Sigmoid colon (tissue), 7 donors: ENCODE results near the gene CDC14B. TPM values are rescaled to one million over a fixed set of nuclear protein-coding genes. Genes with fewer than 3 reads are reported as not detected.

Source experiments
- DNase-seq: peaks from one replicate; pipeline ENCODE4 v3.0.0-alpha.2; 2019
- H3K27ac ChIP-seq, 4 donors: fragments of 200-600 bp; sonication (generic); one replicate each; pipeline ENCODE4 v1.5.1; 2016 to 2019; ENCODE audit warnings: mild to moderate bottlenecking in 1 of 4
- H3K27me3 ChIP-seq, 3 donors: fragments of 200-600 bp; sonication (generic); one replicate each; pipeline ENCODE4 v1.5.1; 2019; ENCODE audit warnings: mild to moderate bottlenecking in 1 of 3
- H3K36me3 ChIP-seq, 4 donors: fragments of 200-600 bp; sonication (generic); one replicate each; pipeline ENCODE4 v1.5.1; 2016 to 2019
- H3K4me1 ChIP-seq, 4 donors: fragments of 200-600 bp; sonication (generic); one replicate each; pipeline ENCODE4 v1.5.1; 2017 to 2019
- H3K4me3 ChIP-seq, 4 donors: fragments of 200-600 bp; sonication (generic); one replicate each; pipeline ENCODE4 v1.5.1; 2017 to 2019; ENCODE audit warnings: mild to moderate bottlenecking in 2 of 4, moderate library complexity in 1 of 4
- H3K9me3 ChIP-seq, 4 donors: fragments of 200-600 bp in 3 of 4; sonication (generic) in 3 of 4; one replicate each; pipeline versions ENCODE4 v1.5.1 to v1.6.1; 2013 to 2019
- CTCF ChIP-seq, 4 experiments: fragments of 450-650 bp in 3 of 4; fragments of 200-600 bp in 1 of 4; IDR thresholded peaks; one replicate each; pipeline ENCODE4 v1.5.1; 2016 to 2019; ENCODE audit warnings: antibody characterized with exemption in 4 of 4, mild to moderate bottlenecking in 3 of 4, moderate library complexity in 2 of 4
- EP300 ChIP-seq, 4 donors: sonication (generic); formaldehyde crosslinking; IDR thresholded peaks; one replicate each; pipeline ENCODE4 v1.6.1; 2017; ENCODE audit warnings: antibody characterized with exemption in 4 of 4
- POLR2A ChIP-seq, 2 donors: fragments of 450-650 bp; IDR thresholded peaks; one replicate each; pipeline ENCODE4 v1.6.1; 2016; ENCODE audit warnings: antibody characterized with exemption in 2 of 2, mild to moderate bottlenecking in 2 of 2, moderate library complexity in 2 of 2
- POLR2AphosphoS5 ChIP-seq, 4 donors: sonication (generic); formaldehyde crosslinking; IDR thresholded peaks; one replicate each; pipeline ENCODE4 v1.6.1; 2017; ENCODE audit warnings: antibody characterized with exemption in 4 of 4
- WGBS, 2 donors: extraction: QIAGEN DNeasy Blood & Tissue Kit; methylation state at CpG; one replicate each; pipeline ENCODE4 v1.1.7; 2013; 5-methylcytosine and 5-hydroxymethylcytosine counted together
- intact Hi-C: fragments of 100-400 bp; cut with DNase I; formaldehyde crosslinking; loops from one replicate; pipeline ENCODE4 v1.15.1; 2023
- polyA plus RNA-seq, 3 donors: library from polyadenylated mRNA; stranded (reverse); fragments of 200-250 nt; gene quantifications; one replicate each; pipeline ENCODE4 v1.2.3, GENCODE V29; 2013
- total RNA-seq, 4 donors: library from RNA; depleted of rRNA; stranded (reverse); fragments of >200 nt; gene quantifications; one replicate each; pipeline ENCODE4 v1.1.0, GENCODE V29; 2016
- donor health status: healthy with polysubstance abuse.
- donor health status: Bipolar disorder and iron deficiency.
- donor health status: healthy.

Gene CDC14B
- total and polyA plus RNA-seq, 7 donors = 5.6 to 35.7 (median 12.5) TPM

GRCh38 chr9:96499257-96499656 lies 120.4 kb downstream of the CDC14B start:
- Histone ChIP-seq H3K9me3 (no peaks in the 10 kb centered on the region), H3K27ac (no peak overlapping the region), H3K4me1 (no peaks in the 10 kb centered on the region), H3K4me3 (no peak overlapping the region), H3K36me3 (peaks cover 0 to 10% (median 0%) of the 10 kb centered on the region in 4 donors), H3K27me3 (no peaks in the 10 kb centered on the region)
- TF ChIP-seq EP300 (IDR thresholded peaks at IDR 0.05) (no peak), POLR2A (IDR thresholded peaks at IDR 0.05) (no peak), CTCF (IDR thresholded peaks at IDR 0.05) (no peak), POLR2AphosphoS5 (IDR thresholded peaks at IDR 0.05) (no peak)
- intact Hi-C loops = no loop called here
- 92 to 94% methylated on average over 7 of the region's 7 CpGs for WGBS, 2 donors
- DNase-seq = no peak

- H3K4me3 ChIP-seq = no peak overlapping the region
- intact Hi-C loops = no loop called here
- no peak for TF ChIP-seq CTCF (IDR thresholded peaks at IDR 0.05)
- TF ChIP-seq POLR2AphosphoS5 (IDR thresholded peaks at IDR 0.05) = no peak
- no peak for TF ChIP-seq EP300 (IDR thresholded peaks at IDR 0.05)
- TF ChIP-seq POLR2A (IDR thresholded peaks at IDR 0.05) = no peak
- DNase-seq = no peak
- no peak overlapping the region for H3K27ac ChIP-seq
- no peaks in the 10 kb centered on the region for H3K27me3 ChIP-seq
- no peaks in the 10 kb centered on the region for H3K9me3 ChIP-seq
- H3K4me1 ChIP-seq = no peaks in the 10 kb centered on the region
- peaks cover 0 to 5% (median 0%) of the 10 kb centered on the region in 4 donors for H3K36me3 ChIP-seq
- 83 to 90% methylated on average over 7 of the region's 7 CpGs for WGBS, 2 donors
Measured at GRCh38 chr9:96498796-96499195, 120.8 kb downstream of the CDC14B start.

- H3K27ac ChIP-seq = no peak overlapping the region
- TF ChIP-seq EP300 (IDR thresholded peaks at IDR 0.05) (no peak), POLR2AphosphoS5 (IDR thresholded peaks at IDR 0.05) (no peak), POLR2A (IDR thresholded peaks at IDR 0.05) (no peak), CTCF (IDR thresholded peaks at IDR 0.05) (no peak)
- H3K36me3 ChIP-seq = peaks cover 0 to 9% (median 0%) of the 10 kb centered on the region in 4 donors
- H3K27me3 ChIP-seq = no peaks in the 10 kb centered on the region
- no peak overlapping the region for H3K4me3 ChIP-seq
- WGBS, 2 donors = 97% methylated on average over 17 of the region's 17 CpGs
- no peaks in the 10 kb centered on the region for H3K9me3 ChIP-seq
- intact Hi-C loops = no loop called here
- DNase-seq = no peak
- H3K4me1 ChIP-seq = no peaks in the 10 kb centered on the region
Measured at GRCh38 chr9:96497117-96497399, 122.6 kb downstream of the CDC14B start.

GRCh38 chr9:96496368-96497116 lies 123.1 kb downstream of the CDC14B start:
- no peaks in the 10 kb centered on the region for H3K4me1 ChIP-seq
- no peak for DNase-seq
- intact Hi-C loops = no loop called here
- no peaks in the 10 kb centered on the region for H3K27me3 ChIP-seq
- no peak for TF ChIP-seq EP300 (IDR thresholded peaks at IDR 0.05)
- no peak for TF ChIP-seq POLR2A (IDR thresholded peaks at IDR 0.05)
- no peak for TF ChIP-seq POLR2AphosphoS5 (IDR thresholded peaks at IDR 0.05)
- no peak for TF ChIP-seq CTCF (IDR thresholded peaks at IDR 0.05)
- no peaks in the 10 kb centered on the region for H3K9me3 ChIP-seq
- no peak overlapping the region for H3K4me3 ChIP-seq
- WGBS, 2 donors = 96 to 97% methylated on average over 55 of the region's 55 CpGs
- H3K27ac ChIP-seq = no peak overlapping the region
- peaks cover 0 to 14% (median 0%) of the 10 kb centered on the region in 4 donors for H3K36me3 ChIP-seq

GRCh38 chr9:96495341-96495740 lies 124.3 kb downstream of the CDC14B start:
- no peaks in the 10 kb centered on the region for H3K4me1 ChIP-seq
- no peaks in the 10 kb centered on the region for H3K9me3 ChIP-seq
- H3K27ac ChIP-seq = no peak overlapping the region
- peaks cover 0 to 26% (median 5%) of the 10 kb centered on the region in 4 donors for H3K36me3 ChIP-seq
- WGBS, 2 donors = 88 to 92% methylated on average over 11 of the region's 11 CpGs
- no peak for TF ChIP-seq POLR2AphosphoS5 (IDR thresholded peaks at IDR 0.05)
- TF ChIP-seq EP300 (IDR thresholded peaks at IDR 0.05) = no peak
- no peak for TF ChIP-seq CTCF (IDR thresholded peaks at IDR 0.05)
- H3K4me3 ChIP-seq = no peak overlapping the region
- DNase-seq = no peak
- no peaks in the 10 kb centered on the region for H3K27me3 ChIP-seq
- intact Hi-C loops = no loop called here
